OCI-LY3 (cell line): ENCODE data around the gene IQCH.

Experiments used
- H2AFZ ChIP-seq: fragments of 200-600, 300-600 bp; shearing (Covaris generic); 2 replicates; pipeline ENCODE4 v1.6.0; 2014; ENCODE audit warnings: antibody characterized with exemption, low read depth, low read length
- H3K27ac ChIP-seq: fragments of 200-600, 300-600 bp; sonication (generic); 2 replicates; pipeline ENCODE4 v1.5.1; 2014; ENCODE audit warnings: mild to moderate bottlenecking, low read length, moderate library complexity, mixed read lengths
- H3K27me3 ChIP-seq: fragments of 200-600, 300-600 bp; sonication (generic); 2 replicates; pipeline ENCODE4 v1.6.1; 2014; ENCODE audit warnings: low read depth, low read length, mixed read lengths
- H3K36me3 ChIP-seq: fragments of 200-600, 300-600 bp; sonication (generic); replicated peaks from 2 replicates; pipeline ENCODE3; 2014; ENCODE audit warnings: low read depth, low read length, mixed read lengths
- H3K4me1 ChIP-seq: fragments of 300-600, 200-600 bp; sonication (generic); 2 replicates; pipeline ENCODE4 v1.6.1; 2014; ENCODE audit warnings: low read length, mixed read lengths
- H3K4me2 ChIP-seq: fragments of 200-600, 300-600 bp; sonication (generic); 2 replicates; pipeline ENCODE4 v1.6.1; 2014; ENCODE audit warnings: low read length, mixed read lengths
- H3K4me3 ChIP-seq: fragments of 300-600, 200-600 bp; sonication (generic); 2 replicates; pipeline ENCODE4 v1.5.1; 2014; ENCODE audit warnings: antibody characterized with exemption, mild to moderate bottlenecking, low read length, moderate library complexity
- H3K79me2 ChIP-seq: fragments of 300-600, 200-600 bp; shearing (Covaris generic); 2 replicates; pipeline ENCODE4 v1.6.1; 2014; ENCODE audit warnings: mild to moderate bottlenecking, low read length, mixed read lengths
- H3K9ac ChIP-seq: fragments of 300-600, 200-600 bp; shearing (Covaris generic); 2 replicates; pipeline ENCODE4 v1.6.0; 2014; ENCODE audit warnings: mild to moderate bottlenecking, low read length, moderate library complexity
- H3K9me3 ChIP-seq: fragments of 200-600, 300-600 bp; shearing (Covaris generic); 2 replicates; pipeline ENCODE4 v1.6.1; 2014; ENCODE audit warnings: low read length, mixed read lengths; ENCODE audit not compliant: insufficient read depth
- H4K20me1 ChIP-seq: fragments of 200-600, 300-600 bp; sonication (generic); 2 replicates; pipeline ENCODE4 v1.6.1; 2016; ENCODE audit warnings: low read length, mixed read lengths; ENCODE audit not compliant: insufficient read depth
- EZH2phosphoT487 ChIP-seq: fragments of 200-600 bp; shearing (Covaris generic); IDR thresholded peaks from 2 replicates; pipeline ENCODE4 v1.6.1; 2018; ENCODE audit warnings: antibody characterized with exemption, mixed run types, low read depth
- TF ChIP-seq, protein P1 (sequence below): fragments of 200-600, 300-600 bp; sonication (generic); IDR thresholded peaks from 2 replicates; pipeline ENCODE4 v1.5.1; 2014; ENCODE audit warnings: antibody characterized with exemption, low read length, low read depth

The IQCH gene

GRCh38 chr15:67549736-67550135, 295.1 kb downstream of the IQCH start:
- no peaks in the 10 kb centered on the region for H3K27me3 ChIP-seq
- no peaks in the 10 kb centered on the region for H3K4me1 ChIP-seq
- H4K20me1 ChIP-seq, result peaks cover 4% of the 10 kb centered on the region; the same call in 1 of the 2 replicates
- H3K4me2 ChIP-seq, result no peak overlapping the region
- H3K4me3 ChIP-seq, result no peak overlapping the region
- no peaks in the 10 kb centered on the region for H3K9me3 ChIP-seq
- H3K36me3 ChIP-seq, result peaks cover 11% of the 10 kb centered on the region
- no peak overlapping the region for H2AFZ ChIP-seq
- H3K27ac ChIP-seq, result no peak overlapping the region
- TF ChIP-seq, protein P1, sequence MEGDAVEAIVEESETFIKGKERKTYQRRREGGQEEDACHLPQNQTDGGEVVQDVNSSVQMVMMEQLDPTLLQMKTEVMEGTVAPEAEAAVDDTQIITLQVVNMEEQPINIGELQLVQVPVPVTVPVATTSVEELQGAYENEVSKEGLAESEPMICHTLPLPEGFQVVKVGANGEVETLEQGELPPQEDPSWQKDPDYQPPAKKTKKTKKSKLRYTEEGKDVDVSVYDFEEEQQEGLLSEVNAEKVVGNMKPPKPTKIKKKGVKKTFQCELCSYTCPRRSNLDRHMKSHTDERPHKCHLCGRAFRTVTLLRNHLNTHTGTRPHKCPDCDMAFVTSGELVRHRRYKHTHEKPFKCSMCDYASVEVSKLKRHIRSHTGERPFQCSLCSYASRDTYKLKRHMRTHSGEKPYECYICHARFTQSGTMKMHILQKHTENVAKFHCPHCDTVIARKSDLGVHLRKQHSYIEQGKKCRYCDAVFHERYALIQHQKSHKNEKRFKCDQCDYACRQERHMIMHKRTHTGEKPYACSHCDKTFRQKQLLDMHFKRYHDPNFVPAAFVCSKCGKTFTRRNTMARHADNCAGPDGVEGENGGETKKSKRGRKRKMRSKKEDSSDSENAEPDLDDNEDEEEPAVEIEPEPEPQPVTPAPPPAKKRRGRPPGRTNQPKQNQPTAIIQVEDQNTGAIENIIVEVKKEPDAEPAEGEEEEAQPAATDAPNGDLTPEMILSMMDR, result no peak
- TF ChIP-seq EZH2phosphoT487, result no peak
- H3K79me2 ChIP-seq, result no peaks in the 10 kb centered on the region
- no peak overlapping the region for H3K9ac ChIP-seq

- no peaks in the 10 kb centered on the region for H3K9me3 ChIP-seq
- H3K79me2 ChIP-seq, result no peaks in the 10 kb centered on the region
- no peaks in the 10 kb centered on the region for H3K4me1 ChIP-seq
- no peaks in the 10 kb centered on the region for H3K27me3 ChIP-seq
- peaks cover 11% of the 10 kb centered on the region for H3K36me3 ChIP-seq
- no peak for TF ChIP-seq EZH2phosphoT487
- TF ChIP-seq, protein P1, result no peak
- H3K4me2 ChIP-seq, result no peak overlapping the region
- no peak overlapping the region for H3K9ac ChIP-seq
- no peak overlapping the region for H2AFZ ChIP-seq
- H4K20me1 ChIP-seq, result peaks cover 4% of the 10 kb centered on the region; the same call in 1 of the 2 replicates
- no peak overlapping the region for H3K4me3 ChIP-seq
- no peak overlapping the region for H3K27ac ChIP-seq
Observed at GRCh38 chr15:67550522-67550921, 295.9 kb downstream of the IQCH start.

DNA sequence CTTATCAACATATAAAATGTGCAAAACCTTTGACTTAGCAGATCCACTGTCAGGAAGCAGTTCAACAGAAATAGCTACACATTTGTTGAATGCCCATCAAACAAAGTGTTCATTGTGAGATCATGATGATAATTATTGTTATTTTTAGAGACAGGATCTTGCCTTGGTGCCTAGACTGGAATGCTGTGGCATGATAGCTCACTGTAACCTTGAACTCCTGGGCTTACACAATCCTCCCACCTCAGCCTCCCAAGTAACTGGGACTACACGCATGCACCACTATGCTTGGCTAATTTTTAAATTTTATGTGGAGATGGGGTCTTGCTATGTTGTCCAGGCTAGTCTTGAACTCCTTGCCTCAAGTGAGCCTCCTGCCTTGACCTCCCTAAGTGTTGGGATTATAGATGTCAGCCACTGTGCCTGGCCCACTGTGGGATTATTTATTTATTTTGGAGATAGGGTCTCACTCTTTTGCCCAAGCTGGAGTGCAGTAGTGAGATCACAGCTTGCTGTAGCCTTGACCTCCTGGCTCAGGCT, 296.7 kb downstream of the IQCH start:
- Histone ChIP-seq H3K9me3 (no peaks in the 10 kb centered on the region), H3K9ac (no peak overlapping the region), H3K4me3 (no peak overlapping the region), H3K4me2 (no peak overlapping the region), H3K27me3 (no peaks in the 10 kb centered on the region), H3K4me1 (no peaks in the 10 kb centered on the region), H2AFZ (no peak overlapping the region), H4K20me1 (peaks cover 4% of the 10 kb centered on the region; the same call in 1 of the 2 replicates), H3K27ac (no peak overlapping the region), H3K36me3 (peaks cover 11% of the 10 kb centered on the region), H3K79me2 (no peaks in the 10 kb centered on the region)
- TF ChIP-seq EZH2phosphoT487, result no peak
- TF ChIP-seq, protein P1, result no peak
